Ovary (tissue), 9 donors: Measurements from ENCODE around the gene CDHR2. TPM values are rescaled to one million over a fixed set of nuclear protein-coding genes. Genes with fewer than 3 reads are reported as not detected.

ENCODE experiments used
- DNase-seq, 5 donors: peaks; one replicate each; pipeline ENCODE4 v3.0.0-alpha.2; 2019 to 2020
- H3K27ac ChIP-seq, 2 donors: fragments of 200-600 bp; one replicate each; pipeline versions ENCODE4 v1.5.1 to v1.8.0; 2019 to 2022
- H3K27me3 ChIP-seq: fragments of 200-600 bp; one replicate; pipeline ENCODE4 v1.8.0; 2022
- H3K36me3 ChIP-seq: fragments of 200-600 bp; sonication (generic); one replicate; pipeline ENCODE4 v1.5.1; 2019
- H3K4me1 ChIP-seq: one replicate; pipeline ENCODE4 v1.8.1; 2013; ENCODE audit warnings: mild to moderate bottlenecking, moderate library complexity; ENCODE audit not compliant: insufficient read depth
- H3K4me3 ChIP-seq: fragments of 200-600 bp; sonication (generic); one replicate; pipeline ENCODE4 v1.5.1; 2017
- H3K9me3 ChIP-seq, 2 donors: fragments of 200-600 bp in 1 of 2; sonication (generic) in 1 of 2; one replicate each; pipeline versions ENCODE4 v1.5.1 to v1.8.1; 2013 to 2019; ENCODE audit warnings: mild to moderate bottlenecking in 1 of 2, moderate library complexity in 1 of 2
- EP300 ChIP-seq: sonication (generic); formaldehyde crosslinking; IDR thresholded peaks from one replicate; pipeline ENCODE4 v1.6.1; 2017; ENCODE audit warnings: antibody characterized with exemption
- POLR2A ChIP-seq: fragments of 450-650 bp; IDR thresholded peaks from one replicate; pipeline ENCODE4 v1.6.1; 2017; ENCODE audit warnings: antibody characterized with exemption, mild to moderate bottlenecking, moderate library complexity
- WGBS, 3 donors: extraction: QIAGEN DNeasy Blood & Tissue Kit in 1 of 3; methylation state at CpG; one replicate each; pipeline versions ENCODE4 v1.1.5 to v1.1.7; 2013 to 2017; 5-methylcytosine and 5-hydroxymethylcytosine counted together
- intact Hi-C, 4 donors: fragments of 100-400 bp; cut with DNase I; formaldehyde crosslinking; loops; one replicate each; pipeline versions ENCODE4 v1.11.0 to v1.15.1; 2022 to 2023
- polyA plus RNA-seq, 2 donors: library from polyadenylated mRNA; stranded (reverse); fragments of 200-250 nt in 1 of 2; fragments of 350-450 nt in 1 of 2; fragmentation: Illumina TruSeq in 1 of 2; extraction: RNeasy Lipid Tissue Mini Kit (QIAGEN cat#74804) in 1 of 2; gene quantifications; one replicate each; pipeline ENCODE4 v1.2.3, GENCODE V29; 2013 to 2014
- total RNA-seq, 7 donors: library from RNA; depleted of rRNA in 2 of 7; stranded (reverse); fragments of >200 nt in 2 of 7; fragmentation: NEBNext Ultra II Directional in 3 of 7; extraction: Animal tissue kit (Norgen Biotek cat#: 25700) in 3 of 7; gene quantifications; one replicate each; pipeline versions ENCODE4 v1.1.0 to v1.2.4, GENCODE V29; 2016 to 2023
- TF ChIP-seq, protein P1 (sequence below), 3 donors: fragments of 450-650 bp in 2 of 3; fragments of 200-600 bp in 1 of 3; IDR thresholded peaks; one replicate each; pipeline versions ENCODE4 v1.5.1 to v1.8.0; 2016 to 2022; ENCODE audit warnings: antibody characterized with exemption in 3 of 3, mild to moderate bottlenecking in 1 of 3
- donor health status: DM: no; HTN: no; CAD: no; lungs with moderate emphysema.
- donor health status: DM: no; HTN: no; CAD: no.
- donor health status: Bipolar disorder and iron deficiency.
- donor health status: DM: yes; HTN: yes; CAD: no.
- donor health status: DM: no; HTN: no; CAD: no.
- donor health status: DM: yes; HTN: yes; CAD: no.

The CDHR2 gene
- total and polyA plus RNA-seq, 9 donors: 0.10 to 2.0 (median 0.20) TPM; not detected in 6

DNA sequence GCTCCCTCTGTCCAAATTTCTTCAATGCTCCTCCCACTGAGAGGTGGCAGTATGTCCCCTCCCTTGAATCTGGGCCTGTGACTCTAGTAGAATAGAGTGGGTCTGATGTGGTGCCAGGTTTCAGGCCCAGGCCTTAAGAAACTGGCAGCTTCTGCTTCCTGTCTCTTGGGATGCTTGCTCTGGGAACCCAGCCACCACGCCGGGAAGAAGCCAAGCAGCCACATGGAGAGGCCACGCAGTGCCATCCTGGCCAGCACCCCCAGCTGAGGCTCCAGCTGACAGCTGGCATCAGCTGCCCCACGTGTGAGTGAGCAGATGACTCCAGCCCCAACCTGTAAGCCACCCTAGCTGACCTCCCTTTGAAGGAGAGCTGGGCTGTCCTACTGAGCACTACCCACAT, 90.8 kb downstream of the CDHR2 start:
- no peaks in the 10 kb centered on the region for H3K36me3 ChIP-seq
- no peaks in the 10 kb centered on the region for H3K9me3 ChIP-seq
- WGBS, 3 donors: 33 to 43% (median 34%) methylated on average over 4 of the region's 4 CpGs
- no peak overlapping the region for H3K27ac ChIP-seq
- no peaks in the 10 kb centered on the region for H3K4me1 ChIP-seq
- H3K4me3 ChIP-seq: no peak overlapping the region
- H3K27me3 ChIP-seq: no peaks in the 10 kb centered on the region
- intact Hi-C loops: no loop called here
- DNase-seq: no peak
- TF ChIP-seq EP300 (no peak), POLR2A (no peak)
- TF ChIP-seq, protein P1, sequence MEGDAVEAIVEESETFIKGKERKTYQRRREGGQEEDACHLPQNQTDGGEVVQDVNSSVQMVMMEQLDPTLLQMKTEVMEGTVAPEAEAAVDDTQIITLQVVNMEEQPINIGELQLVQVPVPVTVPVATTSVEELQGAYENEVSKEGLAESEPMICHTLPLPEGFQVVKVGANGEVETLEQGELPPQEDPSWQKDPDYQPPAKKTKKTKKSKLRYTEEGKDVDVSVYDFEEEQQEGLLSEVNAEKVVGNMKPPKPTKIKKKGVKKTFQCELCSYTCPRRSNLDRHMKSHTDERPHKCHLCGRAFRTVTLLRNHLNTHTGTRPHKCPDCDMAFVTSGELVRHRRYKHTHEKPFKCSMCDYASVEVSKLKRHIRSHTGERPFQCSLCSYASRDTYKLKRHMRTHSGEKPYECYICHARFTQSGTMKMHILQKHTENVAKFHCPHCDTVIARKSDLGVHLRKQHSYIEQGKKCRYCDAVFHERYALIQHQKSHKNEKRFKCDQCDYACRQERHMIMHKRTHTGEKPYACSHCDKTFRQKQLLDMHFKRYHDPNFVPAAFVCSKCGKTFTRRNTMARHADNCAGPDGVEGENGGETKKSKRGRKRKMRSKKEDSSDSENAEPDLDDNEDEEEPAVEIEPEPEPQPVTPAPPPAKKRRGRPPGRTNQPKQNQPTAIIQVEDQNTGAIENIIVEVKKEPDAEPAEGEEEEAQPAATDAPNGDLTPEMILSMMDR (IDR thresholded peaks at IDR 0.05): no peak

DNA sequence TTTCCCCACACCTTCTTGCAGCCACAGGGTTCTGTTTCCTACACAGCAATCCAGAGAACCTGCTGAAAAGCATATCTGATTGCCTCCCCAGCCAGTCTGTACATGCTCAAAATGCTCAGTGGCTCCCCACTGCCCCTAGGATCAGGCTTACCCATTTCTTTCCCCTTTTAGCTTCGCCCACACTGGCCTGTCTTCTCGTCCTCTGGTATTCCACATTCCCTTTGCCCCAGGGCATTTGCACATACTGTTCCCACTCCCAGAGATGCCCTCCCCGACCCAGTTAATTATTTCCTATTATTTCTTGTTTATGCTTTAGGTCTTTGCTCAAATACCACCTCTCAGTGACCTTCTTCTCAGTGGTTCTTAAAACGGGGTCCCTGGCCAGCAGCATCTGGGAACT, 91.5 kb downstream of the CDHR2 start:
- intact Hi-C loops: no loop called here
- H3K9me3 ChIP-seq: no peaks in the 10 kb centered on the region
- no peaks in the 10 kb centered on the region for H3K27me3 ChIP-seq
- no peaks in the 10 kb centered on the region for H3K4me1 ChIP-seq
- no peaks in the 10 kb centered on the region for H3K36me3 ChIP-seq
- no peak for TF ChIP-seq EP300
- no peak overlapping the region for H3K27ac ChIP-seq
- no peak overlapping the region for H3K4me3 ChIP-seq
- no peak for DNase-seq
- WGBS, 3 donors: 74 to 77% (median 76%) methylated on average over 4 of the region's 4 CpGs

GRCh38 chr5:176642675-176643490, 93.7 kb downstream of the CDHR2 start:
- intact Hi-C loops: no loop called here
- no peak overlapping the region for H3K27ac ChIP-seq
- peaks cover 3% of the 10 kb centered on the region for H3K4me1 ChIP-seq
- TF ChIP-seq POLR2A: no peak
- TF ChIP-seq, protein P1 (IDR thresholded peaks at IDR 0.05): no peak
- TF ChIP-seq EP300: no peak
- no peak overlapping the region for H3K4me3 ChIP-seq
- DNase-seq: no peak
- no peaks in the 10 kb centered on the region for H3K36me3 ChIP-seq
- no peaks in the 10 kb centered on the region for H3K9me3 ChIP-seq
- WGBS, 3 donors: 35 to 41% (median 38%) methylated on average over 12 to 15 of the region's 15 CpGs
- H3K27me3 ChIP-seq: no peaks in the 10 kb centered on the region

DNA sequence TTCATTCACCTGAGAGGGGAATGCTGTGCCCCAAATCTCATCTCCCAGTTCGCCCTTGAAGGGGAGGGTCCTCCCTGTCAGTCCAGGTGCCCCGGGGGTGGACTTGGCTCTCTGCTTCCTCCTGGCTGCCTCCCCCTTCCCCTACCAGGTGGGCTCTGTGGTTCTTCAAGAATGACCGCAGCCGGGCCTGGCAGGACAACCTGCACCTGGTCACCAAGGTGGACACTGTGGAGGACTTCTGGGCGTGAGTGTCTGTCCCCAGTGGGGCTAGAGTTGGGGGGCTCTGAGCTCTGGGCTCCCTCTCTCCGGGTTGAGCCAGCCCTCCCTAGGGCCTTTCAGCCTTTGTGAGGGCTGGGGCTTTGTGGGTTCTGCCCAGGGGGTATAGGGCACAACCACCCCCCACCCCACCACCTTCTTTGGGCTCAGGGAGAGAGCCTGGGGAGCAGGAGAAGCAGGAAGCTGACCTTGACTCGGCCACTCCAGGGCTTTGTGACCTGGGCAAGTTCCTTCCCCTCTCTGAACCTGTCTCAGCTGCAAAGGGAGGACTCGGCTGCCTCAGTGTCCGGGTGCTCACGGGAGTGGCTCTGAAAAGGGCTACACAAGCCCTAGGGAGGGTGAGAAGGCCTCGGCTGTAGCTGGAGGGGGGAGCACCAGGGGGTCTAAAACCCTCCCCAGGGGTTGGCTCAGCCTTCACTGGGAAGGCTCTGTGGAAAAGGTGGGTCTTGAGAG, 94.5 kb downstream of the CDHR2 start:
- intact Hi-C loops: no loop called here
- Histone ChIP-seq H3K27me3 (no peaks in the 10 kb centered on the region), H3K4me3 (no peak overlapping the region), H3K4me1 (peaks cover 9% of the 10 kb centered on the region), H3K36me3 (no peaks in the 10 kb centered on the region), H3K27ac (no peak overlapping the region), H3K9me3 (no peaks in the 10 kb centered on the region)
- DNase-seq: no peak
- TF ChIP-seq POLR2A: no peak
- TF ChIP-seq, protein P1 (IDR thresholded peaks at IDR 0.05): no peak
- no peak for TF ChIP-seq EP300
- WGBS, 3 donors: 61 to 75% (median 73%) methylated on average over 11 of the region's 11 CpGs

DNA sequence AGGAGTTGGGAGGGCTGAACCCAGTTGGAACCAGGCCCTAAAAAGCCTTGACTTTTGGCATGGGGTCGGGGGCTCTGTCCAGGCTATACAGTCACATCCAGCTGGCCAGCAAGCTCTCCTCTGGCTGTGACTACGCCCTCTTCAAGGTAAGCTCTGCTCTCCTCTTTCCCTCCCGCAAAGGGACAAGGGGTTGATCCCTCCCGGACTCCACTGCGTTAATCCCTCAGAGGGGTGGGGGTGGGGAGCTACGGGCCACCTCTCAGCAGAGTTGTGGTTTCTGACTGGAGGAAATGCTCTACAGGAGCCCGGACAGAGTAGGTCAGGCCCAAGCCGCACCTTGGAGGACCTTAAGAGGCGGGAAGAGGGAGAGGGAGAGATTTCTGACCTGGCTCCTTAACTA, 95.2 kb downstream of the CDHR2 start:
- intact Hi-C loops: no loop called here
- Histone ChIP-seq H3K36me3 (no peaks in the 10 kb centered on the region), H3K4me3 (no peak overlapping the region), H3K27ac (no peak overlapping the region), H3K27me3 (no peaks in the 10 kb centered on the region), H3K4me1 (peaks cover 9% of the 10 kb centered on the region), H3K9me3 (no peaks in the 10 kb centered on the region)
- TF ChIP-seq EP300: no peak
- no peak for TF ChIP-seq POLR2A
- TF ChIP-seq, protein P1 (IDR thresholded peaks at IDR 0.05): no peak
- peak in 1 of 5 donors; percentile 6 for DNase-seq
- WGBS, 3 donors: 68 to 70% (median 70%) methylated on average over 9 of the region's 9 CpGs
